ENCODE measurements around the gene SLC12A9. TPM values are rescaled to one million over a fixed set of nuclear protein-coding genes. Genes with fewer than 3 reads are reported as not detected.

SLC12A9 gene
- total and polyA plus RNA-seq, 2 experiments from 2014 or later = 10.3 to 39.9 TPM

DNA sequence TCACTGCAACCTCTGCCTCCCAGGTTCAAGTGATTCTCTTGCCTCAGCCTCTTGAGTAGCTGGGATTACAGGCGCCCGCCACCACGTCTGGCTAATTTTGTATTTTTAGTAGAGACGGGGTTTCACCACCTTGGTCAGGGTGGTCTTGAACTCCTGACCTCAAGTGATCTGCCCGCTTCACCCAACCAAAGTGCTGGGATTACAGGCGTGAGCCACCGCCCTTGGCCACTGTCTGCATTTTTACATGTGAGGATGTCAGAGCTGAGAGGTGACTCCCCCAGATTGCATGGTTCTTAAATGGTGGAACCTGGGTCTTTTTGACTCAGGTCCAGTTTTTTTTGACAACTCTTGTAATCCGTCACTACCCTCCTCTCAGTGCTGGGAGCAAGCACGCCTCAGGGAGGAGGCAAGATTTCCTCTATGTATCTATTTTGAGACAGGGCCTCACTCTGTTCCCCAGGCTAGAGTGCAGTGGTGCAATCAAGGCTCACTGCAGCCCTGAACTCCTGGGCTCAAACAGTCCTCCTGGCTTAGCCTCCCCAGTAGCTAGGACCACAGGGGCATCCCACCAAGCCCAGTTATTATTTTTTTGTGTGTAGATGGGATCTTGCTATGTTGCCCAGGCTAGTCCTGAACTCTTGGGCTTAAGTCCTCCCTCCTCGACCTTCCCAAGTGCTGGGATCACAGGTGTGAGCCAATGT is 21.2 kb downstream of the SLC12A9 start:
- peak overlapping the region; percentile 93 for H3K4me2 ChIP-seq
- no peaks in the 10 kb centered on the region for H3K9me2 ChIP-seq (ENCODE audit: insufficient read depth)
- H3K36me3 ChIP-seq (ENCODE audit: insufficient read depth) = peaks cover 34% of the 10 kb centered on the region
- Mint-ChIP-seq H3K27ac (peak overlapping the region; percentile 99), H3K27me3 (ENCODE audit: insufficient read depth, low read depth, poor library complexity) (peaks cover 26% of the 10 kb centered on the region), H3K9me3 (peaks cover 3% of the 10 kb centered on the region; the same call in 2 of the 3 replicates), H3K36me3 (ENCODE audit: low read depth) (peaks cover 90% of the 10 kb centered on the region), H3K4me1 (peaks cover 17% of the 10 kb centered on the region), H3K4me3 (peak overlapping the region; percentile 100)
- no peak overlapping the region for H2AFZ ChIP-seq
- DNase-seq (ENCODE audit: low spot score) (no peak), ATAC-seq (no peak)
- no peaks in the 10 kb centered on the region for H3K27me3 ChIP-seq (ENCODE audit: insufficient read depth)
- peaks cover 8% of the 10 kb centered on the region for H3K4me1 ChIP-seq (ENCODE audit: insufficient read depth)
- peaks cover 41% of the 10 kb centered on the region for H3K79me2 ChIP-seq (replicated peaks; ENCODE audit: insufficient read depth)
- H3K4me3 ChIP-seq = peak overlapping the region; percentile 98
- H3K27ac ChIP-seq (ENCODE audit: low read depth) = peak overlapping the region; percentile 99
- H4K20me1 ChIP-seq (replicated peaks; ENCODE audit: insufficient read depth) = peaks cover 34% of the 10 kb centered on the region
- no peak for TF ChIP-seq JUNB (IDR thresholded peaks at IDR 0.05; ENCODE audit: unreplicated experiment)
- no peak for TF ChIP-seq POLR2AphosphoS5 (IDR thresholded peaks at IDR 0.05; ENCODE audit: low read depth)
- no peak for TF ChIP-seq STAT1 (IDR thresholded peaks at IDR 0.05; ENCODE audit: unreplicated experiment)
- TF ChIP-seq ZNF114 (CRISPR knock-in tag; IDR thresholded peaks at IDR 0.05) = no peak
- TF ChIP-seq EZH2 (IDR thresholded peaks at IDR 0.05; ENCODE audit: low read depth, unreplicated experiment) = no peak
- TF ChIP-seq, protein P1, sequence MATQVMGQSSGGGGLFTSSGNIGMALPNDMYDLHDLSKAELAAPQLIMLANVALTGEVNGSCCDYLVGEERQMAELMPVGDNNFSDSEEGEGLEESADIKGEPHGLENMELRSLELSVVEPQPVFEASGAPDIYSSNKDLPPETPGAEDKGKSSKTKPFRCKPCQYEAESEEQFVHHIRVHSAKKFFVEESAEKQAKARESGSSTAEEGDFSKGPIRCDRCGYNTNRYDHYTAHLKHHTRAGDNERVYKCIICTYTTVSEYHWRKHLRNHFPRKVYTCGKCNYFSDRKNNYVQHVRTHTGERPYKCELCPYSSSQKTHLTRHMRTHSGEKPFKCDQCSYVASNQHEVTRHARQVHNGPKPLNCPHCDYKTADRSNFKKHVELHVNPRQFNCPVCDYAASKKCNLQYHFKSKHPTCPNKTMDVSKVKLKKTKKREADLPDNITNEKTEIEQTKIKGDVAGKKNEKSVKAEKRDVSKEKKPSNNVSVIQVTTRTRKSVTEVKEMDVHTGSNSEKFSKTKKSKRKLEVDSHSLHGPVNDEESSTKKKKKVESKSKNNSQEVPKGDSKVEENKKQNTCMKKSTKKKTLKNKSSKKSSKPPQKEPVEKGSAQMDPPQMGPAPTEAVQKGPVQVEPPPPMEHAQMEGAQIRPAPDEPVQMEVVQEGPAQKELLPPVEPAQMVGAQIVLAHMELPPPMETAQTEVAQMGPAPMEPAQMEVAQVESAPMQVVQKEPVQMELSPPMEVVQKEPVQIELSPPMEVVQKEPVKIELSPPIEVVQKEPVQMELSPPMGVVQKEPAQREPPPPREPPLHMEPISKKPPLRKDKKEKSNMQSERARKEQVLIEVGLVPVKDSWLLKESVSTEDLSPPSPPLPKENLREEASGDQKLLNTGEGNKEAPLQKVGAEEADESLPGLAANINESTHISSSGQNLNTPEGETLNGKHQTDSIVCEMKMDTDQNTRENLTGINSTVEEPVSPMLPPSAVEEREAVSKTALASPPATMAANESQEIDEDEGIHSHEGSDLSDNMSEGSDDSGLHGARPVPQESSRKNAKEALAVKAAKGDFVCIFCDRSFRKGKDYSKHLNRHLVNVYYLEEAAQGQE (IDR thresholded peaks at IDR 0.05; ENCODE audit: unreplicated experiment) = no peak
- no peak for TF ChIP-seq NANOG (IDR thresholded peaks at IDR 0.05; ENCODE audit: borderline replicate concordance)
- no peak for TF ChIP-seq ZNF331 (CRISPR knock-in tag; IDR thresholded peaks at IDR 0.05; ENCODE audit: low read depth)
- TF ChIP-seq, protein P2, sequence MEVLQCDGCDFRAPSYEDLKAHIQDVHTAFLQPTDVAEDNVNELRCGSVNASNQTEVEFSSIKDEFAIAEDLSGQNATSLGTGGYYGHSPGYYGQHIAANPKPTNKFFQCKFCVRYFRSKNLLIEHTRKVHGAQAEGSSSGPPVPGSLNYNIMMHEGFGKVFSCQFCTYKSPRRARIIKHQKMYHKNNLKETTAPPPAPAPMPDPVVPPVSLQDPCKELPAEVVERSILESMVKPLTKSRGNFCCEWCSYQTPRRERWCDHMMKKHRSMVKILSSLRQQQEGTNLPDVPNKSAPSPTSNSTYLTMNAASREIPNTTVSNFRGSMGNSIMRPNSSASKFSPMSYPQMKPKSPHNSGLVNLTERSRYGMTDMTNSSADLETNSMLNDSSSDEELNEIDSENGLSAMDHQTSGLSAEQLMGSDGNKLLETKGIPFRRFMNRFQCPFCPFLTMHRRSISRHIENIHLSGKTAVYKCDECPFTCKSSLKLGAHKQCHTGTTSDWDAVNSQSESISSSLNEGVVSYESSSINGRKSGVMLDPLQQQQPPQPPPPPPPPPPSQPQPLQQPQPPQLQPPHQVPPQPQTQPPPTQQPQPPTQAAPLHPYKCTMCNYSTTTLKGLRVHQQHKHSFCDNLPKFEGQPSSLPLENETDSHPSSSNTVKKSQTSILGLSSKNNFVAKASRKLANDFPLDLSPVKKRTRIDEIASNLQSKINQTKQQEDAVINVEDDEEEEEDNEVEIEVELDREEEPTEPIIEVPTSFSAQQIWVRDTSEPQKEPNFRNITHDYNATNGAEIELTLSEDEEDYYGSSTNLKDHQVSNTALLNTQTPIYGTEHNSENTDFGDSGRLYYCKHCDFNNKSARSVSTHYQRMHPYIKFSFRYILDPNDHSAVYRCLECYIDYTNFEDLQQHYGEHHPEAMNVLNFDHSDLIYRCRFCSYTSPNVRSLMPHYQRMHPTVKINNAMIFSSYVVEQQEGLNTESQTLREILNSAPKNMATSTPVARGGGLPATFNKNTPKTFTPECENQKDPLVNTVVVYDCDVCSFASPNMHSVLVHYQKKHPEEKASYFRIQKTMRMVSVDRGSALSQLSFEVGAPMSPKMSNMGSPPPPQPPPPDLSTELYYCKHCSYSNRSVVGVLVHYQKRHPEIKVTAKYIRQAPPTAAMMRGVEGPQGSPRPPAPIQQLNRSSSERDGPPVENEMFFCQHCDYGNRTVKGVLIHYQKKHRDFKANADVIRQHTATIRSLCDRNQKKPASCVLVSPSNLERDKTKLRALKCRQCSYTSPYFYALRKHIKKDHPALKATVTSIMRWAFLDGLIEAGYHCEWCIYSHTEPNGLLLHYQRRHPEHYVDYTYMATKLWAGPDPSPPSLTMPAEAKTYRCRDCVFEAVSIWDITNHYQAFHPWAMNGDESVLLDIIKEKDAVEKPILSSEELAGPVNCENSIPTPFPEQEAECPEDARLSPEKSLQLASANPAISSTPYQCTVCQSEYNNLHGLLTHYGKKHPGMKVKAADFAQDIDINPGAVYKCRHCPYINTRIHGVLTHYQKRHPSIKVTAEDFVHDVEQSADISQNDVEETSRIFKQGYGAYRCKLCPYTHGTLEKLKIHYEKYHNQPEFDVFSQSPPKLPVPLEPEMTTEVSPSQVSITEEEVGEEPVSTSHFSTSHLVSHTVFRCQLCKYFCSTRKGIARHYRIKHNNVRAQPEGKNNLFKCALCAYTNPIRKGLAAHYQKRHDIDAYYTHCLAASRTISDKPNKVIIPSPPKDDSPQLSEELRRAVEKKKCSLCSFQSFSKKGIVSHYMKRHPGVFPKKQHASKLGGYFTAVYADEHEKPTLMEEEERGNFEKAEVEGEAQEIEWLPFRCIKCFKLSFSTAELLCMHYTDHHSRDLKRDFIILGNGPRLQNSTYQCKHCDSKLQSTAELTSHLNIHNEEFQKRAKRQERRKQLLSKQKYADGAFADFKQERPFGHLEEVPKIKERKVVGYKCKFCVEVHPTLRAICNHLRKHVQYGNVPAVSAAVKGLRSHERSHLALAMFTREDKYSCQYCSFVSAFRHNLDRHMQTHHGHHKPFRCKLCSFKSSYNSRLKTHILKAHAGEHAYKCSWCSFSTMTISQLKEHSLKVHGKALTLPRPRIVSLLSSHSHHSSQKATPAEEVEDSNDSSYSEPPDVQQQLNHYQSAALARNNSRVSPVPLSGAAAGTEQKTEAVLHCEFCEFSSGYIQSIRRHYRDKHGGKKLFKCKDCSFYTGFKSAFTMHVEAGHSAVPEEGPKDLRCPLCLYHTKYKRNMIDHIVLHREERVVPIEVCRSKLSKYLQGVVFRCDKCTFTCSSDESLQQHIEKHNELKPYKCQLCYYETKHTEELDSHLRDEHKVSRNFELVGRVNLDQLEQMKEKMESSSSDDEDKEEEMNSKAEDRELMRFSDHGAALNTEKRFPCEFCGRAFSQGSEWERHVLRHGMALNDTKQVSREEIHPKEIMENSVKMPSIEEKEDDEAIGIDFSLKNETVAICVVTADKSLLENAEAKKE (CRISPR knock-in tag; IDR thresholded peaks at IDR 0.05) = no peak
- peaks cover 29% of the 10 kb centered on the region for H3F3A ChIP-seq (replicated peaks; ENCODE audit: low read depth)

All from GM23338 (cell line).